AG04449 (cell line): Measurements from ENCODE around the gene GPR35.
"Not testable (repeated sequence)": the region's sequence is repeated elsewhere in the genome, so short reads cannot be mapped to it uniquely, and the experiment has no call there.

Experiments
- CTCF ChIA-PET: fragments of 350-600 bp; formaldehyde crosslinking; extraction: SDS; loops from one replicate; lab custom pipeline; 2021; ENCODE audit warnings: antibody characterized with exemption; lab: Yijun Ruan, JAX
- POLR2A ChIA-PET: fragments of 400-600, 350-600 bp; formaldehyde crosslinking; extraction: SDS; loops from one replicate; lab custom pipeline; 2020; ENCODE audit warnings: antibody characterized with exemption, inconsistent platforms; lab: Yijun Ruan, JAX
- DNase-seq: peaks from one replicate; pipeline ENCODE4 v3.0.0-alpha.2; 2010; ENCODE audit warnings: low read depth, low spot score
- H3K4me3 ChIP-seq: 2 replicates; pipeline ENCODE4 v1.5.1; 2011; ENCODE audit warnings: low read depth, mild to moderate bottlenecking, control low read depth, low read length
- CTCF ChIP-seq: IDR thresholded peaks from one replicate; pipeline ENCODE4 v1.5.1; 2011; ENCODE audit warnings: mild to moderate bottlenecking, moderate library complexity, low read length, control low read depth, inconsistent platforms; ENCODE audit not compliant: insufficient read depth; ENCODE audit errors: missing control alignments

The GPR35 gene

GRCh38 chr2:240672701-240673190 lies 47.5 kb downstream of the GPR35 start:
- ChIA-PET CTCF (no interaction called here), POLR2A (no interaction called here)
- no peak overlapping the region for H3K4me3 ChIP-seq
- DNase-seq, result no peak
- no peak for TF ChIP-seq CTCF

DNA sequence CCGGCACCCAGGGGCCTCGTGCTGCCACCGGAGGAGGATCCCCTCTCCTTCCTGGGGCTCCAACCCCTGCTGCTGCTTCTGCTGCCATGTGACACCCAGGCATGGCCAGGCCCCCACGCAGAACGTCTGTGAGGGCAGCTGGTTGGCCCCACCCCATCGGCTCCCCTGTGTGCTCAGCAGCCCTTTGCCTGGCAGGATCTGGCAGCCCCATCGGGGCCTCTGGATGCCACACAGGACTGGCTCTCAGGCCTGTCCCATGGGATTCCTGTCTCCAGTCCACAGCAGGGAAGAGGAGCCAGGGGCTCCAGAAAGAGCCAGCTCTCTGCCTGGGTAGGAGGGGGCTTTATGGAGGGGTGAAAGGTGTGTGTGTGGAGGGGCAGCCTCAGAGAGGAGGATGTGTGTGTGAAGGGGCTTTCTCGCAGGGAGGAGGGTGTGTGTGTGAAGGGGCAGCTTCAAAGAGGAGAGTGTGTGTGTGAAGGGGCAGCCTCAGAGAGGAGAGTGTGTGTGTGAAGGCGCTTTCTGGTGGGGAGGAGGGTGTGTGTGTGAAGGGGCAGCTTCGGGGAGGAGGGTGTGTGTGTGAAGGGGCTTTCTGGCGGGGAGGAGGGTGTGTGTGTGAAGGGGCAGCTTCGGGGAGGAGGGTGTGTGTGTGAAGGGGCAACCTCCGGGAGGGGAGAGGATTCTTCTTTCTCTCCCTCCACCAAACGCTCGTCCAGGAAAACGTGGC lies 49.3 kb downstream of the GPR35 start:
- DNase-seq, H3K4me3 ChIP-seq, CTCF ChIA-PET, POLR2A ChIA-PET: not testable (repeated sequence)

- CTCF ChIA-PET, DNase-seq, POLR2A ChIA-PET, H3K4me3 ChIP-seq: not testable (repeated sequence)
These were observed 50.1 kb downstream of the GPR35 start for GRCh38 chr2:240675345-240675744.

DNA sequence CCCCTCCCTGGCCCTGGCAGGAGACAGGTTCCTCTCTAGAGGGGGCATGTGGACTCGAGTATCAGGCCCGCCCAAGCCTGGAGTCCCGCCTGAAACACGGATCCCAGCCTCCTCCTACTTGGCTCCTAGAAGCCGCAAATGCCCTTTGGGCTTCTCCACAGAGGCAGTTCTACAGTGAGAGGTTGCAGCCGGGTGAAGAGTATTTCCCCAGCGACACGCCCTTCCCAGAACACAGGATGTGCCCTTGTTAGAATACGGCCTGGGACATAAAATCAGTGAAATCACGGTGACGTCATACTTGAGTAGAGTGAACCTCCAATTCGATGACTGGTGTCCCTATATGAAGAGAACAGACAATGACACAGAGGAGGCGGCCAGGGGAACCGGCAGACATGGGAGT lies 52.8 kb downstream of the GPR35 start:
- CTCF ChIA-PET, H3K4me3 ChIP-seq, POLR2A ChIA-PET, DNase-seq: not testable (repeated sequence)

DNA sequence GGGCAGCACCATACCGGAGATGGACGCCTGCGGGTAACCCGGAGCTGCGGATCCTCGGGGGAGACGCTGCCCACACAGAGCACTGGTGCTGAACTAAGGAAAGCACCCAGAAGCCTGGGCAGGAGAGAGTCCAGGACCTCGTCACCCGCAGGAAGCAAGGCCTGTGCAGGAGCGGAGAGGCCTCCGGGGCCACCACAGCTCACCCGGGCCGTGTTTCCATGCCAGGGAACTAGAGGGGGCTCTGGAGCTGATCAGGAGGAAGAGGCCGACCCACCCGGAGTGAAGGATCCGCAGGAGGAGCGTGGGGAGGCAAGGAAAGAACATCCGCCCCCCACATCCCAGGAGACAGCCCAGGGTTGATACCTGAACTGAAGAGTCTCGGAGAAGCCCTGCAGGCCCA lies 53.6 kb downstream of the GPR35 start:
- CTCF ChIA-PET, DNase-seq, POLR2A ChIA-PET, H3K4me3 ChIP-seq: not testable (repeated sequence)

DNA sequence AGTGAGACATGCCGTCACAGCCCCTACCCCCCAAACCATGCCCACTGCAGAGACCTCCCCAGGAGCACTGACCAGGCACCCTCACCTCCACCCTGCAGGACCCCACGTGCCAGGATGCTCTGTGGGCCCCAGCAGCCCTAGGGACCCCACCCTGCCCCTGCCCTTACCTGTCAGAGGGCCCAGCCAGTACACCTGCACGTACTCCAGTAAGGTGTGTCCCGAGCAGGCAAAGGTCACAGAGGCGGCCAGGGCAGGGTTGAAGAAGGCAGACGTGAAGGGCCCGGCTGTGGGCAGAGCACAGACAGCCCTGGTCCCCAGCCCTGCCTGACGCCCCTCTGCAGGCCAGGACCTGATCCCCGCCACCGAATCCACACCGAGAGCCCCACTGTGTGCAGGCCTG lies 54.9 kb downstream of the GPR35 start:
- DNase-seq, CTCF ChIA-PET, H3K4me3 ChIP-seq, POLR2A ChIA-PET: not testable (repeated sequence)
